Endothelial cell of umbilical vein (primary cell): ENCODE data around the gene CMTM6.

Experiments
- EZH2 ChIP-seq: IDR thresholded peaks from 2 replicates; pipeline ENCODE4 v1.6.1; 2012; ENCODE audit warnings: borderline replicate concordance, low read depth, mild to moderate bottlenecking, moderate library complexity, low read length, inconsistent platforms; ENCODE audit not compliant: severe bottlenecking
- FOS ChIP-seq: IDR thresholded peaks from 2 replicates; pipeline ENCODE4 v1.6.1; 2011; ENCODE audit warnings: mild to moderate bottlenecking, low read length, moderate library complexity, borderline replicate concordance; ENCODE audit not compliant: insufficient read depth
- GATA2 ChIP-seq: IDR thresholded peaks from 2 replicates; pipeline ENCODE4 v1.7.0; 2011; ENCODE audit warnings: low read depth, mild to moderate bottlenecking, moderate library complexity, mixed read lengths, low read length; ENCODE audit not compliant: insufficient read length, insufficient read depth
- MYC ChIP-seq: IDR thresholded peaks from one replicate; pipeline ENCODE4 v1.6.1; 2011; ENCODE audit warnings: mild to moderate bottlenecking, low read depth, low read length
- POLR2A ChIP-seq: IDR thresholded peaks from 2 replicates; pipeline ENCODE4 v1.6.1; 2012; ENCODE audit warnings: low read depth, mild to moderate bottlenecking, control low read depth, low read length
- POLR2AphosphoS5 ChIP-seq: IDR thresholded peaks from 2 replicates; pipeline ENCODE4 v1.6.1; 2012; ENCODE audit warnings: low read depth, mild to moderate bottlenecking, control low read depth, low read length, moderate library complexity; ENCODE audit not compliant: insufficient read depth
- TF ChIP-seq, protein P1 (sequence below), 2 donors: IDR thresholded peaks; 1 replicate in 1 of 2; 2 replicates in 1 of 2; pipeline ENCODE4 v1.5.1; 2011; ENCODE audit warnings: low read length in 2 of 2, mild to moderate bottlenecking in 2 of 2, moderate library complexity in 2 of 2, control low read depth in 1 of 2, inconsistent platforms in 1 of 2, low read depth in 1 of 2; ENCODE audit not compliant: insufficient read depth in 1 of 2; ENCODE audit errors: extremely low read depth in 1 of 2

DNA sequence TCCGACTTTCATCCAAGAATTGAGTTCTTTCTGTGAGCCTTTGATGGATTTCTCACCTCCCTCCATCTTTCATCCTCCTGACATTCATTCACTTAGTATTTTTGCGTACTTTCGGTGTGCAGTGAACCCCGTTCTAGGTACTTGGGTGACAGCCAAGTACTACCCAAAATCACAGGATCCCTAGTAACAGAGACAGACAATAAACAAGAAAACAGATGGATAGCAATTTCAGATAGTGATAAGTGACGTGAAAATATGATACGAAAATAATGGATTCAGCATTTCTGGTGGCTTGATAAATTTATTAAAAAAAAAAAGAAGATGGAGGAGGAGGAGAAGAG lies 264 bp upstream of the CMTM6 start:
- TF ChIP-seq, protein P1, sequence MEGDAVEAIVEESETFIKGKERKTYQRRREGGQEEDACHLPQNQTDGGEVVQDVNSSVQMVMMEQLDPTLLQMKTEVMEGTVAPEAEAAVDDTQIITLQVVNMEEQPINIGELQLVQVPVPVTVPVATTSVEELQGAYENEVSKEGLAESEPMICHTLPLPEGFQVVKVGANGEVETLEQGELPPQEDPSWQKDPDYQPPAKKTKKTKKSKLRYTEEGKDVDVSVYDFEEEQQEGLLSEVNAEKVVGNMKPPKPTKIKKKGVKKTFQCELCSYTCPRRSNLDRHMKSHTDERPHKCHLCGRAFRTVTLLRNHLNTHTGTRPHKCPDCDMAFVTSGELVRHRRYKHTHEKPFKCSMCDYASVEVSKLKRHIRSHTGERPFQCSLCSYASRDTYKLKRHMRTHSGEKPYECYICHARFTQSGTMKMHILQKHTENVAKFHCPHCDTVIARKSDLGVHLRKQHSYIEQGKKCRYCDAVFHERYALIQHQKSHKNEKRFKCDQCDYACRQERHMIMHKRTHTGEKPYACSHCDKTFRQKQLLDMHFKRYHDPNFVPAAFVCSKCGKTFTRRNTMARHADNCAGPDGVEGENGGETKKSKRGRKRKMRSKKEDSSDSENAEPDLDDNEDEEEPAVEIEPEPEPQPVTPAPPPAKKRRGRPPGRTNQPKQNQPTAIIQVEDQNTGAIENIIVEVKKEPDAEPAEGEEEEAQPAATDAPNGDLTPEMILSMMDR (IDR thresholded peaks at IDR 0.05; ENCODE audit: extremely low read depth in 1 of 2, insufficient read depth in 1 of 2, low read depth in 1 of 2, low read length in 2 of 2) = no peak
- TF ChIP-seq FOS (no peak), POLR2A (no peak), MYC (no peak), POLR2AphosphoS5 (no peak), EZH2 (no peak), GATA2 (no peak)
